GM21360 (cell line): ENCODE results near the gene NR2F1.
A peak's percentile ranks its signal among the peaks of the same experiment; 100 is the strongest.

ENCODE experiments used
- ATAC-seq: cut with Tn5 transposase; IDR thresholded peaks from one replicate; pipeline ENCODE4 v1.9.1; 2021; ENCODE audit warnings: mild to moderate bottlenecking, moderate library complexity; ENCODE audit not compliant: unreplicated experiment

Gene NR2F1

DNA sequence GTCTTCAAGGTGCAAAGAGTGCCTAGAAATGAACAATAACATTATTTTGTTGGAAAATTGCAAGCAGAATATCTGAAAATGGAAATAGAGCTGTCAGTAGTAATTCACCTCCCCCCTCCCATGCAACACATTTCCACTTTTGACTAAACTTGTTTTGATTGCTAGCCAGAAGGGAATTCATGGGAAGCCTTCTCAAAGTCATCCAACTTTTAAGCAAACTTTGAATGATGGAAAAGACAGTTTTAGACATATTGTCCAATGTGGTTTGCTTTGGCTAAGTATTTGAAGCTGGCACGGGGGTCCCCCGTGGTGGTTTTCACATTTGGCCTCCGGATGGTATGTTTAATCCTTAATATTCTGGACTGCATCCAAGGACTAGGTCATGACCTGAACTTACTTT lies 7.5 kb downstream of the NR2F1 start:
- ATAC-seq, result no peak

DNA sequence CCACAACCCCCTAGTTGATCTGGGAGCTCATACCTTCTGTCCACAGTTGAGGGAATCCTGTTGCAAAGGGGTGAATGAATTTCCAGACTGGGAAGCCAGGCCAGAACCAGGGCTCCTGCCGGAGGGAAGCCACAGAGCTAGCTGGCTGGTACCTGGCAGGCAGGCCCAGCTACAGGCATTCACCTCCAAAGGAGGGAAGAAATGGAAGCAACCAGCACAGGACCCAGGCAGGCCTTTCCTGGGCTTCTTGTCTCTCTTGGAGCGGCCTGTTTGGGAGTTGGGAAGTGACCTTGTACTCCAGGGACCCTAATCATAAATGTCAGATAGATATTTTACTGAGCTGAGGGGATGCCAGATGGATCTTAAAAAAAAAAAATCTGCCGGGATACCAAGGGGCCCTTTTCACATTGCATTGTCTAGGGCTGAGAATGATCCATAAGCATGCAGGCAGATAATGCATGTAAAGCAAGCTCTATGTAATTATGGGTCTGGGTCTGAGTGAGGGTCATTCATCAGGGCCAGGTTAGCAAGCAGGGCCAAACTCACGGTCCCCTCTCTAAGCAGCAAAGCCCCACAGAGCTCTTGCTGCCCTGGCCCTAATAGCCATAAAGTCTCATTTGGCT lies 8.4 kb downstream of the NR2F1 start:
- no peak for ATAC-seq

- no peak for ATAC-seq
Observed at GRCh38 chr5:93592883-93593282, 9.9 kb downstream of the NR2F1 start.

GRCh38 chr5:93593476-93594131 lies 10.6 kb downstream of the NR2F1 start:
- ATAC-seq, result no peak

DNA sequence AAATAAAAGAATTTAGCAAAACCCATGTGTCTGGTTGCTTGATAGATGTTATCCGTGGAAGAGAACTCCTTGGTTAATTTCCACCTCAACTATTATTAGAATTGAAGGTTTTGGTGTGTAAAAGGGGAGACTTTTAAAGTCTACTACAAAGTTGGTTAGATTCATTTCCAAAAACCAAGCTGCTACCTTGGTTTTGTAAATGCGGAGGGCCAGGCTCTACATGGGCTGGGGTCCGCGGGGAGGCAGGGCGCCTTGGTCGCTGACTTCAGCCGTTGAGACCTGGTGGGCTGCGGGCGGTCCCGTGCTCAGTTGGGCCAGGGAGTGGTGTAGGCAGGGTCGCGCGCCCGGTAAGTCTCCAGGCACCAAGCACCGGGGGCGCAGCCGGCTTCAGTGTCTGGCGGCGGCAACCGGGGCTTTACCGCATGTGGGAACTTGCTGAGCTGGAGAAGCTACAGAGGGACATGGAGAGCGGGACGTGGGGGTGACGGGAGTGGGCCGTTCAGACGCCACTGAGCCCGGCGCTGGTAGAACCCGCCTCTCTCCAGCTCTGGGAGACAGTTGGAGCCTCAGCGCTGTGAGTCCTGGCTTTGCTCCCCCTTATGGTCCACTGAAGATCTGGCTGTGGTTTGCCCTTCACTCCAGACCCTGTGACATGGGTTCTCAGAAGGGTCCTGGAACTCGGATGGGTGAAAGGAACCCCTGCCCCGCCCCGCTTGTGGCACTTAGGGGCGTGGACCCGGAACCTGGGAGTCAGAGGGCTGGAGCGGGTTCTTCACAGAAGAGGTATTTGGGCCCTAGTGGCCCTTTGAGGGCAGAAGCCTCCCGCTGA lies 11.8 kb downstream of the NR2F1 start:
- no peak for ATAC-seq

DNA sequence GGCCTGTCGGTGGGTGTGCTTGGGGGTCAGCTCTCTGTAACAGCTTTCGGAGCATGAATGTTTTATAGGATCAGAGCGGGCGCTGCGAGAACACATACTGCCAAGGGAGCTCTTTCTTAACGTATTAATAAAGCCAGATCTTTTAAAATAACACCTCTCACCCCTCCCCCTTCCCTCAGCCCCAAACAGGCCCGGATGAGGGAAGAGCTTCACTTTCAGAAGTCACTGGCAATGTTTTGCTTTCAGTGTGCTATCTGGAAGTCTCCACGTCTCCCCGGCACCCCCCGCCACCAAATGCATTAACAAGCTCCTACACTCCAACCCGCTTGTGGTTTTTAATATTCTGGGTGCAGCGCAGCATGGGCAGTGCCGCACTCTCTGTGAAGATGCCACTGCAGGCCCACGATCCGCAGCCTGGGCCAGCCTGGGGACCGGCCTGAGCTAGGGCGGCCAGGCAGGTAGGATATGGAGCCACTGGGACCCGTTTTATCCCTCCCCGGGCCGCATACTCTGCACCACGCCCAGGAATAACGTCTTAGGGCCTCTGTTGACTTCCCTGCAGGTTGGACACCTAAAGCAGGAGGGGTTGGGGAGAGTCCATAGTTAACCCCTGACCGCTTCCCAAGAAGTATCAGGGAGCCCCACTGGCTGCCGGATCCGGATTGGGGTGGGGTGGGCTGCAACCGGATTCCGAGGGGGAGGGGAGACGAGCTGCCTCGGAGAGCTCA lies 12.6 kb downstream of the NR2F1 start:
- no peak for ATAC-seq

GRCh38 chr5:93596310-93596675 lies 13.3 kb downstream of the NR2F1 start:
- ATAC-seq, result no peak

DNA sequence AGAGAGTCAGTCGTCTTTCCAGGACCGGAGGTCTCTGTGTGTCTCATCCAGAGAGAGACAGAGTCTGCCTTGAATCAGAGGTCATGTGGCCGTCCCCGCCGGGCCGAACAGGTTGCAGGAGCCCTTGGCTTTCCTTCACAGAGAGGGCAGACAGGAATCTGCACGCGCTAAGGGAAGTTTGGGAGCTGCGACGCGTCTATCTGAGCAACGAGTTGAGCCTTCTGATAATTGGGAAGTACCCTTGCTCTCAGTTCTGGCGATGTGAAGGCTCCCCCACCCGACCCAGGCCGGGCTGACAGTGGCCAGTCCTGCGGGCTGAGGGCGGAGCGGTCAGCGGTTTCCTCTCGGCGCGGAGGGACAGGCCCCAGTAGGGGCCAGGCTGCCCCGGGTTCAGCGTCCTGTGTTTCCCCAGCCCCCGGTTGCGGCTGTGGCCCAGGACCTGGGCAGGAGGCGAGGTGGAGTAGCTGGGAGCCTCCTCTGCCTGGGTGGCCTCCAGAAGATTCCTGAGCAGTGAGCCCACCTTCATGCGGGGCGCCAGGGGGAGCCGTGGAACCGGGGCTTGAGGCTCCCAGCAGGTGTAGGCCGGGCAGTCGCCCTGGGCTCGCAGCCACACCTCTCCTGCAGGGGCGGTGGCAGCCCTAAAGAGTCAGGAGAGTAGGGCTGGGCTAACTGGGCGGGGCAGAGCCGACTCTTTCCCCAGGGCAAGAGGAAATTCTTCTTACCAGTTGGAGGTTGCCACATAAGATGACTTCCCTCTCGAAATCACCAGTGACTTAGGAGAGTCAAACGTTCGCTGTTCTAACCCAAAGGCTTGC lies 13.9 kb downstream of the NR2F1 start:
- peak; percentile 52 for ATAC-seq

GRCh38 chr5:93598091-93599000 lies 15.3 kb downstream of the NR2F1 start:
- ATAC-seq, result no peak

- ATAC-seq, result no peak
Observed at GRCh38 chr5:93599001-93599379, 16.0 kb downstream of the NR2F1 start.

DNA sequence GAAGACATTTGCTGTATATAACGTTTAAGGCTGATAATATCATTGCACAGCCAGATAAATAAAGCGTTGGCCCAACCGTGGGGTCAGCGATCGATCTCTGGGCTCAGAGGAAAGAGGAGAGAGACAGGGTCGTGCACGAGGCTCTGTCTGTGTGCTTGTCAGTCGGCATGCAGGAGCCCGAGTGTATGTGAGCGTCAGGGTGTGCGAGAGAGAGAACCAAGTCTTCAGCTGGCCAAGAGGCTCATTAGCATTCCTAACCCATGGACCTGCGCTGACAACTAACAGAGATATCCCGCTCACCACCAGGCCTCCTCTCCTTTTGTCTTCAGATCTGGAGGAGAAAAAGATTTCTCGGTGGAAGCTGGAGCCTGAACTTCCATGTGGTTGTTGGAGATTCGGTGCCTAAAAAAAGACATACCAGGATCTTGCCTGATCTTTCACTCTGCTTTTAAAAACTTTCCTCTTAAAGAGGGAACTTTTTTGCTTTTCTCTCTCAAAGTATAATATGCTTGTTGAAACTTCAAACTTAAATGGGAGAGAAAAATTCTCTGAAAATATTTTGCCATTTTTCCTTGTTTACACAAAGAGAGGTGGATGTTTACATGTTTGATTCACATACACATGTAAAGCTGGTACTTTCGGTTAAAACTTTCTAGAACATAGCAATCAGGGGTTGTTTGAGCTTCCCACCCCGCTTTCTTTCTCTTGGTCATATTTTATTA lies 16.5 kb downstream of the NR2F1 start:
- no peak for ATAC-seq

- no peak for ATAC-seq
Observed at GRCh38 chr5:93600409-93601070, 17.5 kb downstream of the NR2F1 start.

- no peak for ATAC-seq
Observed at GRCh38 chr5:93601071-93601801, 18.2 kb downstream of the NR2F1 start.

DNA sequence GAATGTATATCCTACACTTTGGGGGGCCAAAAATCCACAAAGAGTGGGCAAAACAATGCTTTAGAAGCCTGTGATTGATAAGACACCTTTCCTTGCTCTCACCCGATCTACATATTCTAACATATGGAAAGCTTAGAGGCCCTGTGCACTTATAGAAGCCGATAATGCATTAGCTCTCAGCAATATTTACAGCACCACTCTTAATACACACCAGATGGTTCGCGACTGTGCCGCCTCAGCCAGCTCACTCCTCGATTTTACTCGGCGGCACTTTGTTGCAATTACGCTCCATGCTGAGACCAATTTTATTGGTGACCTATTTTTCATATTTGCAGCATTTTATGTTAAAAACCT lies 18.8 kb downstream of the NR2F1 start:
- no peak for ATAC-seq

- ATAC-seq, result no peak
Observed at GRCh38 chr5:93602241-93603077, 19.4 kb downstream of the NR2F1 start.

- no peak for ATAC-seq
Observed at GRCh38 chr5:93603078-93603792, 20.2 kb downstream of the NR2F1 start.
